Prostate gland (tissue), 2 donors: ENCODE data around the gene CTNND2. TPM values are rescaled to one million over a fixed set of nuclear protein-coding genes. Genes with fewer than 3 reads are reported as not detected.

ENCODE experiments used
- DNase-seq: peaks from one replicate; pipeline ENCODE4 v3.0.0-alpha.2; 2019; ENCODE audit warnings: low spot score
- H3K27ac ChIP-seq, 2 donors: fragments of 200-600 bp; sonication (generic); 2 replicates each; pipeline ENCODE4 v1.5.1; 2017 to 2019
- H3K27me3 ChIP-seq: fragments of 200-600 bp; sonication (generic); replicated peaks from 2 replicates; pipeline ENCODE4 v1.5.1; 2019; ENCODE audit not compliant: insufficient read depth
- H3K36me3 ChIP-seq, 2 donors: fragments of 200-600 bp; sonication (generic); 1 replicate in 1 of 2; 2 replicates in 1 of 2; pipeline versions ENCODE4 v1.5.1 to v1.8.1; 2017 to 2019
- H3K4me1 ChIP-seq: fragments of 200-600 bp; sonication (generic); replicated peaks from 2 replicates; pipeline ENCODE4 v1.5.1; 2019
- H3K4me3 ChIP-seq, 2 donors: fragments of 200-600 bp; sonication (generic); 2 replicates each; pipeline ENCODE4 v1.5.1; 2017 to 2019
- H3K9me3 ChIP-seq: fragments of 200-600 bp; sonication (generic); 2 replicates; pipeline ENCODE4 v1.5.1; 2017
- CTCF ChIP-seq, 4 experiments: fragments of 200-600 bp in 2 of 4; fragments of 450-650 bp in 2 of 4; sonication (generic) in 2 of 4; IDR thresholded peaks; 1 replicate in 3 of 4; 2 replicates in 1 of 4; pipeline ENCODE4 v1.5.1; 2016 to 2019; ENCODE audit warnings: antibody characterized with exemption in 4 of 4, mild to moderate bottlenecking in 2 of 4, moderate library complexity in 2 of 4
- POLR2A ChIP-seq: fragments of 450-650 bp; IDR thresholded peaks from one replicate; pipeline ENCODE4 v1.6.1; 2016; ENCODE audit warnings: antibody characterized with exemption, mild to moderate bottlenecking
- POLR2AphosphoS5 ChIP-seq: sonication (generic); formaldehyde crosslinking; IDR thresholded peaks from one replicate; pipeline ENCODE4 v1.6.1; 2017; ENCODE audit warnings: antibody characterized with exemption
- WGBS: methylation state at CpG from one replicate; pipeline ENCODE4 v1.1.5; 2018; 5-methylcytosine and 5-hydroxymethylcytosine counted together
- intact Hi-C: fragments of 100-400 bp; cut with DNase I; formaldehyde crosslinking; loops from one replicate; pipeline ENCODE4 v1.14.2; 2022
- total RNA-seq, 2 donors: library from RNA; depleted of rRNA; stranded (reverse); fragments of >200 nt; gene quantifications; one replicate each; pipeline ENCODE4 v1.1.0, GENCODE V29; 2016

Gene CTNND2
- total RNA-seq, 2 donors from 2014 or later: 5.5 to 11.2 TPM

GRCh38 chr5:11595045-11595444 lies 309.2 kb downstream of the CTNND2 start:
- Histone ChIP-seq H3K4me3 (no peak overlapping the region), H3K27ac (no peak overlapping the region), H3K36me3 (no peaks in the 10 kb centered on the region), H3K27me3 (no peaks in the 10 kb centered on the region), H3K4me1 (peaks cover 3% of the 10 kb centered on the region), H3K9me3 (no peaks in the 10 kb centered on the region)
- intact Hi-C loops: no loop called here
- TF ChIP-seq CTCF (IDR thresholded peaks at IDR 0.05): no peak
- TF ChIP-seq POLR2AphosphoS5: no peak
- TF ChIP-seq POLR2A: no peak
- DNase-seq: no peak
- WGBS: 27% methylated on average over 3 of the region's 3 CpGs

DNA sequence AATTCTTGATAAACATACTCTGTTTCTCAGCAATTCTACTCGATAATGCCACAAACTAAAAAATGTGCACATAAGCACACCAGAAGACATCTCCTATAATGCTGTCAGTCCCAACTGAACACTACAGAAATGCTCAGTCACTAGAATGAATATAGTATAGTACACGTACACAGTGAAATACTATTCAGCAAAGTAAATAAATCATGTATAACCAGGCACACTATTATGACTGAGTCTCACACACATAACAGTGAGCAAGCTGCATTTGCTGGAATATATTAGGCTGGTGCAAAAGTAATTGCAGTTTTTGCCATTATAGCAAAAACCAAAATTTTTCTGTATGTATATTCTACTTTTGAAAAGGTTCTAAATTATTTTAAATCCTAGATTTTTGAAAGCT lies 310.2 kb downstream of the CTNND2 start:
- no peaks in the 10 kb centered on the region for H3K27me3 ChIP-seq
- H3K4me1 ChIP-seq: peaks cover 3% of the 10 kb centered on the region
- H3K36me3 ChIP-seq: no peaks in the 10 kb centered on the region
- H3K9me3 ChIP-seq: no peaks in the 10 kb centered on the region
- no peak overlapping the region for H3K4me3 ChIP-seq
- intact Hi-C loops: no loop called here
- no peak overlapping the region for H3K27ac ChIP-seq
- no peak for DNase-seq
- TF ChIP-seq POLR2A (no peak), CTCF (IDR thresholded peaks at IDR 0.05) (no peak), POLR2AphosphoS5 (no peak)
- WGBS: 80% methylated on average over 2 of the region's 2 CpGs

GRCh38 chr5:11590475-11590874 lies 313.8 kb downstream of the CTNND2 start:
- TF ChIP-seq POLR2AphosphoS5 (no peak), POLR2A (no peak), CTCF (IDR thresholded peaks at IDR 0.05) (no peak)
- no peaks in the 10 kb centered on the region for H3K27me3 ChIP-seq
- peaks cover 3% of the 10 kb centered on the region for H3K4me1 ChIP-seq
- no peak for DNase-seq
- H3K36me3 ChIP-seq: no peaks in the 10 kb centered on the region
- intact Hi-C loops: no loop called here
- 95% methylated on average over 6 of the region's 6 CpGs for WGBS
- H3K27ac ChIP-seq: no peak overlapping the region
- no peaks in the 10 kb centered on the region for H3K9me3 ChIP-seq
- H3K4me3 ChIP-seq: no peak overlapping the region

DNA sequence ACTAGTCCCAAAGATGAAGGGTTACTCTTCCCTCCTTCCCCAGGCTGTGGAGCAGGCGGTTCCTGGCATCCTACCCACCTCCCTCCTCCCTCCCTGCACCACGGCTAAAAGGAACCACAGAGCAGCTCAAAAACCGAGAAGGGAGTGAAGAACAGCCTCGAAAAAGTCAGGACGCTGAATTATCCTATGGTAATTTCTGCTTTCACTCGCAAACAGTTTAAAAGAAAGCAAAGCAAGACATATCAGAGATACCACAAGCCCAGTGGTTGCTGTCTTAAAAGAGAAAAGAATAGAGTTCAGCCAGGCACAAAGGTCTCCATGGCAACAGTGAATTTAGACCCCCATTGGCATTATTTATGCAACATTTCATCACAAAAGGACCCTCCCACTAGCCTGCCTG lies 315.4 kb downstream of the CTNND2 start:
- intact Hi-C loops: no loop called here
- Histone ChIP-seq H3K9me3 (no peaks in the 10 kb centered on the region), H3K4me3 (no peak overlapping the region), H3K36me3 (no peaks in the 10 kb centered on the region), H3K27ac (no peak overlapping the region), H3K27me3 (no peaks in the 10 kb centered on the region), H3K4me1 (no peaks in the 10 kb centered on the region)
- WGBS: 12% methylated on average over 6 of the region's 6 CpGs
- TF ChIP-seq CTCF (IDR thresholded peaks at IDR 0.05): no peak
- TF ChIP-seq POLR2AphosphoS5: no peak
- no peak for TF ChIP-seq POLR2A
- DNase-seq: no peak

DNA sequence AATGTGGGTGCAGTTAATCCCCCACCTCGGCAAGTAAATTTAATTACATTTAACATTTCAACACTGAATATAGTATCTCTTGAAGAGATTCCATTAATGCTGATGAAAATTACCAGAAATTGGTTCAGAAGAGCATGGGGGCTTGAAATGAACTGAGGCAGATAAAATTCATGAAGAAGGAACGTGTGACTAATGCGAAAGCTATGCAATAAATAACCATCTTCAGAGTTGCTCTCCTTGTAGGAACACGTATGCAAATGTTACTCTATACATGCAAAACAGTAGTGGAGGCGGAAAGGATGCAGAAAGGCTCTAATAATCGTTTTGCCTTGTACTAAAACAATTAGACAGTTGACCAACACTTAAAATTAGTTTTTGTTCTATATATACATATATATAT lies 320.2 kb downstream of the CTNND2 start:
- H3K4me3 ChIP-seq: no peak overlapping the region
- DNase-seq: no peak
- no peaks in the 10 kb centered on the region for H3K9me3 ChIP-seq
- H3K36me3 ChIP-seq: no peaks in the 10 kb centered on the region
- H3K27ac ChIP-seq: no peak overlapping the region
- H3K27me3 ChIP-seq: no peaks in the 10 kb centered on the region
- no peaks in the 10 kb centered on the region for H3K4me1 ChIP-seq
- no peak for TF ChIP-seq CTCF (IDR thresholded peaks at IDR 0.05)
- TF ChIP-seq POLR2A: no peak
- TF ChIP-seq POLR2AphosphoS5: no peak
- 84% methylated on average over 6 of the region's 6 CpGs for WGBS
- intact Hi-C loops: no loop called here
